HCT116 (cell line): Measurements from ENCODE around the gene DNAL4. TPM values are rescaled to one million over a fixed set of nuclear protein-coding genes. Genes with fewer than 3 reads are reported as not detected.

Experiments
- ATAC-seq: fragments of 200-7000 bp; cut with Tn5 transposase; 2 replicates; pipeline ENCODE4 v1.9.1; 2020; ENCODE audit warnings: mild to moderate bottlenecking, moderate library complexity
- BruUV-seq: library from RNA; stranded (reverse); fragments of 400-500 nt; replicated peaks from 2 replicates; lab custom pipeline; 2021; lab: Mats Ljungman, UMichigan
- CTCF ChIA-PET: fragments of 300-600 bp; sonication (Branson Sonifier 250); formaldehyde crosslinking; loops from one replicate; lab custom pipeline; 2021; ENCODE audit warnings: antibody characterized with exemption; lab: Charles Lee
- POLR2A ChIA-PET: fragments of 300-600, 350-600 bp; sonication (Branson Sonifier 250); formaldehyde crosslinking; loops from one replicate; lab custom pipeline; 2021; ENCODE audit warnings: antibody characterized with exemption; lab: Charles Lee
- RAD21 ChIA-PET, 2 experiments: fragments of 300-600 bp; sonication (Branson Sonifier 250); formaldehyde crosslinking; loops; one replicate each; lab custom pipeline; 2023; ENCODE audit warnings: low total read pairs in 2 of 2; ENCODE audit not compliant: uncharacterized antibody in 2 of 2, unreplicated experiment in 2 of 2, low non-redundant PET in 1 of 2; lab: Charles Lee
- DNase-seq: peaks from one replicate; pipeline ENCODE4 v3.0.0-alpha.2; 2010; ENCODE audit warnings: low read depth, low spot score
- H2AFZ ChIP-seq: fragments of 200-600 bp; shearing (Covaris generic), sonication (generic); 2 replicates; pipeline ENCODE4 v1.6.1; 2017; ENCODE audit warnings: low read depth, mixed run types, mixed read lengths, antibody characterized with exemption, low read length; ENCODE audit not compliant: poor library complexity, severe bottlenecking
- H3K27ac ChIP-seq: 2 replicates; pipeline ENCODE4 v1.5.1; 2012; ENCODE audit warnings: low read depth, low read length
- H3K27me3 ChIP-seq: fragments of 200-600 bp; sonication (generic); 2 replicates; pipeline ENCODE4 v1.6.1; 2016; ENCODE audit warnings: mixed run types, low read length, mixed read lengths; ENCODE audit not compliant: insufficient read depth
- H3K36me3 ChIP-seq, 2 experiments: fragments of 200-500 bp in 1 of 2; fragments of 200-600 bp in 1 of 2; sonication (Bioruptor generic) in 1 of 2; sonication (generic) in 1 of 2; 2 replicates each; pipeline versions ENCODE4 v1.5.1 to v1.6.1; 2014 to 2016; ENCODE audit warnings: low read length in 2 of 2, inconsistent platforms in 1 of 2, mixed read lengths in 1 of 2, mixed run types in 1 of 2; ENCODE audit not compliant: insufficient read depth in 2 of 2, control insufficient read depth in 1 of 2
- H3K4me1 ChIP-seq, 2 experiments: fragments of 200-600 bp in 1 of 2; sonication (generic) in 1 of 2; 2 replicates each; pipeline versions ENCODE4 v1.5.1 to v1.6.1; 2012 to 2017; ENCODE audit warnings: low read length in 2 of 2, inconsistent platforms in 1 of 2, mild to moderate bottlenecking in 1 of 2, mixed read lengths in 1 of 2, mixed run types in 1 of 2, moderate library complexity in 1 of 2; ENCODE audit not compliant: insufficient read depth in 2 of 2, control insufficient read depth in 1 of 2
- H3K4me2 ChIP-seq: fragments of 200-600 bp; sonication (generic); 2 replicates; pipeline ENCODE4 v1.6.1; 2017; ENCODE audit warnings: mixed run types, low read length, mixed read lengths
- H3K4me3 ChIP-seq, 2 experiments: fragments of 200-600 bp in 1 of 2; sonication (generic) in 1 of 2; replicated peaks in 1 of 2; 2 replicates each; pipeline ENCODE4 v1.5.1; 2011 to 2016; ENCODE audit warnings: low read length in 2 of 2, control low read depth in 1 of 2, low read depth in 1 of 2, mild to moderate bottlenecking in 1 of 2, mixed read lengths in 1 of 2, mixed run types in 1 of 2
- H3K79me2 ChIP-seq: fragments of 200-600 bp; sonication (generic); 2 replicates; pipeline ENCODE4 v1.6.1; 2017; ENCODE audit warnings: mild to moderate bottlenecking, mixed run types, low read length, moderate library complexity, mixed read lengths; ENCODE audit not compliant: insufficient read depth
- H3K9ac ChIP-seq: fragments of 200-600 bp; sonication (generic); 2 replicates; pipeline ENCODE4 v1.6.1; 2016; ENCODE audit warnings: low read length, mixed read lengths
- H3K9me2 ChIP-seq: fragments of 200-600 bp; sonication (generic), shearing (Covaris generic); 2 replicates; pipeline ENCODE4 v1.6.1; 2017; ENCODE audit warnings: mixed run types, mild to moderate bottlenecking, moderate library complexity; ENCODE audit not compliant: insufficient read depth
- H3K9me3 ChIP-seq, 2 experiments: fragments of 200-500 bp in 1 of 2; fragments of 200-600 bp in 1 of 2; sonication (Bioruptor generic) in 1 of 2; sonication (generic) in 1 of 2; 2 replicates each; pipeline ENCODE4 v1.6.1; 2014 to 2017; ENCODE audit warnings: low read length in 2 of 2, mixed read lengths in 2 of 2, inconsistent platforms in 1 of 2, low read depth in 1 of 2, mild to moderate bottlenecking in 1 of 2, mixed run types in 1 of 2, moderate library complexity in 1 of 2; ENCODE audit not compliant: control insufficient read depth in 1 of 2, insufficient read depth in 1 of 2
- H4K20me1 ChIP-seq: fragments of 200-600 bp; sonication (generic), shearing (Covaris generic); 2 replicates; pipeline ENCODE4 v1.6.1; 2017; ENCODE audit warnings: mixed run types, mild to moderate bottlenecking, moderate library complexity; ENCODE audit not compliant: insufficient read depth
- ATF3 ChIP-seq: IDR thresholded peaks from 2 replicates; pipeline ENCODE4 v1.6.1; 2012
- CBX3 ChIP-seq: IDR thresholded peaks from 2 replicates; pipeline ENCODE4 v1.6.1; 2012; ENCODE audit warnings: low read depth
- CEBPB ChIP-seq: IDR thresholded peaks from 2 replicates; pipeline ENCODE4 v1.6.1; 2012; ENCODE audit warnings: low read depth
- CTCF ChIP-seq, 3 experiments: fragments of 200-600 bp in 1 of 3; sonication (generic) in 1 of 3; IDR thresholded peaks in 2 of 3; conservative IDR thresholded peaks in 1 of 3; 2 replicates each; pipeline ENCODE4 v1.5.1; 2012 to 2017; ENCODE audit warnings: low read depth in 2 of 3, low read length in 2 of 3, antibody characterized with exemption in 1 of 3, borderline replicate concordance in 1 of 3, control low read depth in 1 of 3, mild to moderate bottlenecking in 1 of 3, mixed read lengths in 1 of 3, mixed run types in 1 of 3, moderate library complexity in 1 of 3; ENCODE audit not compliant: insufficient read depth in 1 of 3
- EGR1 ChIP-seq: IDR thresholded peaks from 2 replicates; pipeline ENCODE4 v1.6.1; 2012; ENCODE audit warnings: low read depth
- ELF1 ChIP-seq: IDR thresholded peaks from 2 replicates; pipeline ENCODE4 v1.6.1; 2012; ENCODE audit warnings: low read depth, borderline replicate concordance
- EZH2 ChIP-seq: fragments of 200-600 bp; sonication (generic); IDR thresholded peaks from 2 replicates; pipeline ENCODE4 v1.6.1; 2017; ENCODE audit warnings: antibody characterized with exemption, mixed run types
- EZH2phosphoT487 ChIP-seq: fragments of 200-600 bp; IDR thresholded peaks from 2 replicates; pipeline ENCODE4 v1.6.1; 2018; ENCODE audit warnings: antibody characterized with exemption, borderline replicate concordance
- FOSL1 ChIP-seq: IDR thresholded peaks from 2 replicates; pipeline ENCODE4 v1.6.1; 2012; ENCODE audit warnings: low read depth
- JUND ChIP-seq: IDR thresholded peaks from 2 replicates; pipeline ENCODE4 v1.6.1; 2012
- MAX ChIP-seq: IDR thresholded peaks from 2 replicates; pipeline ENCODE4 v1.6.1; 2012
- POLR2A ChIP-seq: IDR thresholded peaks from 2 replicates; pipeline ENCODE4 v1.7.0; 2011; ENCODE audit warnings: borderline replicate concordance; ENCODE audit not compliant: insufficient read depth, insufficient read length; ENCODE audit errors: extremely low read depth
- POLR2AphosphoS5 ChIP-seq: IDR thresholded peaks from 2 replicates; pipeline ENCODE4 v1.6.1; 2011; ENCODE audit warnings: mild to moderate bottlenecking, low read depth, low read length, moderate library complexity
- RAD21 ChIP-seq: IDR thresholded peaks from 2 replicates; pipeline ENCODE4 v1.6.1; 2012; ENCODE audit warnings: low read depth, mild to moderate bottlenecking
- SIN3A ChIP-seq: IDR thresholded peaks from 2 replicates; pipeline ENCODE4 v1.6.1; 2012; ENCODE audit warnings: low read depth
- SRF ChIP-seq: IDR thresholded peaks from 2 replicates; pipeline ENCODE4 v1.6.1; 2012; ENCODE audit warnings: low read depth
- TCF7L2 ChIP-seq: IDR thresholded peaks from 2 replicates; pipeline ENCODE4 v1.7.0; 2011; ENCODE audit warnings: borderline replicate concordance, inconsistent platforms; ENCODE audit not compliant: insufficient read depth, insufficient read length; ENCODE audit errors: extremely low read depth
- YY1 ChIP-seq: IDR thresholded peaks from 2 replicates; pipeline ENCODE4 v1.6.1; 2011; ENCODE audit warnings: low read length, low read depth, moderate library complexity, mild to moderate bottlenecking; ENCODE audit not compliant: insufficient replicate concordance; ENCODE audit errors: extremely low read depth
- ZFX ChIP-seq: fragments of 450-650 bp; IDR thresholded peaks from 2 replicates; pipeline ENCODE4 v1.6.1; 2017
- ZNF274 ChIP-seq: fragments of 200-500 bp; sonication (Bioruptor generic); IDR thresholded peaks from 2 replicates; pipeline ENCODE4 v1.6.1; 2014; ENCODE audit warnings: mild to moderate bottlenecking, low read depth, low read length, inconsistent platforms
- intact Hi-C: fragments of 100-400 bp; cut with micrococcal nuclease; formaldehyde crosslinking; loops from 2 replicates; pipeline ENCODE4 v1.10.0; 2022
- total RNA-seq: library from RNA; stranded (reverse); gene quantifications from one replicate; pipeline ENCODE4 v1.2.1, GENCODE V29; 2021; ENCODE audit not compliant: unreplicated experiment

The DNAL4 gene
- total RNA-seq, 1 experiment from 2014 or later, result 18.3 TPM

DNA sequence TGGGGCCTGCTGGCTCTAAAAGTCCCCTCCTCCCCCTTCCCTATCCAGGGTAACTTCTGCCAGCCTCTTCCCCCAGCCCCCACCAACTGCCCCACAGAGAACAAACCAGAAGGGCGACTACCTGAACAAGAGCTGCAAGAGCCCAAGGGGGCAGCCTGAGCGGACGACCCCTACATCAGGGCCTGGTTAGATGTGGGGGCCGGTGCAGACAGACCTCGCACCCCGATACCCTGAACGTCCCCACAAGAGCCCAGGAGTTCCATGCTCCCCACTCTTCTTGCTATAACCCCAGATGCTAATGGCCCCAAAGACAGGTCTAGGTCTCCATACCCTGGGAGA is 58.8 kb downstream of the DNAL4 start:
- intact Hi-C loops, result no loop called here
- no peak overlapping the region for H2AFZ ChIP-seq
- no peaks in the 10 kb centered on the region for H3K27me3 ChIP-seq
- no peaks in the 10 kb centered on the region for H4K20me1 ChIP-seq
- peaks cover 0 to 4% of the 10 kb centered on the region in 2 experiments; a peak in 1 of 4 replicates for H3K4me1 ChIP-seq
- POLR2A ChIA-PET, result interaction anchor here (1.2 kb wide), 1 partner anchor 12 kb away, joined by 3 read pairs; no protein-coding TSS in a partner anchor
- DNase-seq, result no peak
- RAD21 ChIA-PET, result no interaction called here
- H3K36me3 ChIP-seq, result peaks cover 28 to 31% of the 10 kb centered on the region in 2 experiments; a peak in 3 of 4 replicates
- H3K9me2 ChIP-seq, result no peaks in the 10 kb centered on the region
- no peaks in the 10 kb centered on the region for H3K79me2 ChIP-seq
- no peaks in the 10 kb centered on the region for H3K9me3 ChIP-seq
- ATAC-seq, result no peak
- CTCF ChIA-PET, result interaction anchor here (1.6 to 3.1 kb wide), 2 partner anchors 10 to 13 kb away, joined by 3 to 19 read pairs; no protein-coding TSS in a partner anchor
- no TSS peak for BruUV-seq
- H3K4me3 ChIP-seq, result no peak overlapping the region
- no peak for TF ChIP-seq SRF
- peak; percentile 15 for TF ChIP-seq POLR2AphosphoS5
- no peak overlapping the region for H3K27ac ChIP-seq
- no peak overlapping the region for H3K4me2 ChIP-seq
- no peak overlapping the region for H3K9ac ChIP-seq

DNA sequence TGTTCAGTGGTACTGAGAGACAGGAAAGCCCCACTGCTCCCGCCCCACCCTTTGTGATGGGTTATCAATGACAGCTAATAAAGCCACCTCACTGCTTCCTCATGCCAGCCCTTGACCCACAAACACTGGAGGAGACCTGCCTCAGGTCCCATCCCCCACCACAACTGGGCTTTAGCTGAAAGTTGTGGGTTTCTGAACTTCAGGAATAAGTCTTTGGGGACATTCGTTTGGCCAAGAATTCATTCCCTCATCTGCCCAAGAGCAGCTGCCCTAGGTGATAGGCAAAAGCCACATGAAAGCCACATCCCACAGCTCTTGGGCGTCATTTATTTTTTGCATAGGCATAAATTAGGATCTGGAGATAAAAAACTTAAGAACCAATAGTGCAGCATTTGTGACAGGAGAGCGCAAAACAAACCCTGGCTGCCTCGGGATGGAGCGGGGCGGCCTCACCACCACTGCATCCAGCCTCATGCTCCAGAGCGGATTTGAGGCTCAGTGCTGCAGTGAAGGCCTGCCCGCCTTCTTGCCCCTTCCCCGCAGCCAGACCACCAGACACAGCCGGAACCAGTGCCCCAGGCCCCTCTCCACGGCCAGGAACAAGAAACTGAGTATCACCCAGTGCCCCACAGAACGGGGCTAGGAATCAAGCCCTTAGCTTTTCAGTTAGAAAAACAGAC is 59.4 kb downstream of the DNAL4 start:
- no peaks in the 10 kb centered on the region for H3K27me3 ChIP-seq
- no peak overlapping the region for H3K4me3 ChIP-seq
- no peaks in the 10 kb centered on the region for H4K20me1 ChIP-seq
- intact Hi-C loops, result no loop called here
- H3K4me2 ChIP-seq, result no peak overlapping the region
- no peaks in the 10 kb centered on the region for H3K79me2 ChIP-seq
- no peak for TF ChIP-seq CBX3
- TF ChIP-seq CEBPB, result no peak
- TF ChIP-seq EZH2, result no peak
- no peak for TF ChIP-seq FOSL1
- TF ChIP-seq CTCF (IDR thresholded peaks at IDR 0.05 in 2 of 3, conservative IDR thresholded peaks at IDR 0.05 in 1 of 3; ENCODE audit: borderline replicate concordance in 1 of 3, insufficient read depth in 1 of 3, low read depth in 2 of 3, low read length in 2 of 3), result no peak
- no peak for TF ChIP-seq ZFX
- no peak for TF ChIP-seq SIN3A
- no peak for TF ChIP-seq SRF
- no peak for TF ChIP-seq POLR2A
- no peak for TF ChIP-seq ATF3
- TF ChIP-seq YY1, result no peak
- TF ChIP-seq EGR1, result no peak
- TF ChIP-seq TCF7L2, result no peak
- TF ChIP-seq JUND, result no peak
- no peak for TF ChIP-seq RAD21
- no peak for TF ChIP-seq ZNF274
- no peak for TF ChIP-seq ELF1
- no peak for TF ChIP-seq MAX
- no peak for TF ChIP-seq EZH2phosphoT487
- H3K9me2 ChIP-seq, result no peaks in the 10 kb centered on the region
- H3K9me3 ChIP-seq, result no peaks in the 10 kb centered on the region
- ChIA-PET POLR2A (interaction anchor here (1.2 kb wide), 1 partner anchor 13 kb away, joined by 3 read pairs; no protein-coding TSS in a partner anchor), RAD21 (no interaction called here), CTCF (interaction anchor here (0.8 to 3.1 kb wide), 4 partner anchors 10 to 31 kb away, joined by 3 to 19 read pairs (median 5); no protein-coding TSS in a partner anchor)
- H3K27ac ChIP-seq, result no peak overlapping the region
- H2AFZ ChIP-seq, result no peak overlapping the region
- no peak overlapping the region for H3K9ac ChIP-seq
- H3K4me1 ChIP-seq, result peaks cover 0 to 4% of the 10 kb centered on the region in 2 experiments; a peak in 1 of 4 replicates
- BruUV-seq, result TSS peak; percentile 39
- peaks cover 26 to 36% of the 10 kb centered on the region in 2 experiments; a peak in 3 of 4 replicates for H3K36me3 ChIP-seq
- DNase-seq (no peak), ATAC-seq (no peak)
